Activated naive CD8-positive, alpha-beta T cell treated with anti-CD3 and anti-CD28 coated beads, Interleukin-2, amount 10 ng/mL, durations not matched to agents 7 days and 5 days (primary cell): ENCODE results near the gene ZDHHC11. TPM values are rescaled to one million over a fixed set of nuclear protein-coding genes. Genes with fewer than 3 reads are reported as not detected.
"Not testable (repeated sequence)": the region's sequence is repeated elsewhere in the genome, so short reads cannot be mapped to it uniquely, and the experiment has no call there.

Experiments
- ATAC-seq: fragments of 150-1000 bp; cut with Tn5 transposase; one replicate; pipeline ENCODE4 v1.10.0; 2021; ENCODE audit warnings: low read depth, moderate library complexity
- POLR2A ChIA-PET: fragments of 350-600 bp; sonication (Branson Sonifier 250); formaldehyde crosslinking; loops from one replicate; lab custom pipeline; 2021; ENCODE audit warnings: antibody characterized with exemption; lab: Charles Lee
- DNase-seq: peaks from one replicate; pipeline ENCODE4 v3.0.0; 2021
- H3K27ac Mint-ChIP-seq: one replicate; pipeline ENCODE4 v1.8.0; 2022; ENCODE audit warnings: mild to moderate bottlenecking, mixed read lengths
- H3K27me3 Mint-ChIP-seq: one replicate; pipeline ENCODE4 v1.8.0; 2022; ENCODE audit warnings: mild to moderate bottlenecking, moderate library complexity, mixed read lengths
- H3K36me3 Mint-ChIP-seq: one replicate; pipeline ENCODE4 v1.8.0; 2021; ENCODE audit warnings: mild to moderate bottlenecking, mixed read lengths
- H3K4me1 Mint-ChIP-seq: one replicate; pipeline ENCODE4 v1.8.0; 2021; ENCODE audit warnings: mixed read lengths
- H3K4me3 Mint-ChIP-seq: one replicate; pipeline ENCODE4 v1.8.0; 2022; ENCODE audit warnings: mild to moderate bottlenecking, moderate library complexity, mixed read lengths
- H3K9me3 Mint-ChIP-seq: one replicate; pipeline ENCODE4 v1.8.0; 2021; ENCODE audit warnings: mixed read lengths
- total RNA-seq, 2 experiments: library from RNA; stranded (reverse); gene quantifications; one replicate each; pipeline ENCODE4 v1.2.3, GENCODE V29; 2021

ZDHHC11 gene
- total RNA-seq, 2 experiments from 2014 or later, result 10.2 to 12.8 TPM

DNA sequence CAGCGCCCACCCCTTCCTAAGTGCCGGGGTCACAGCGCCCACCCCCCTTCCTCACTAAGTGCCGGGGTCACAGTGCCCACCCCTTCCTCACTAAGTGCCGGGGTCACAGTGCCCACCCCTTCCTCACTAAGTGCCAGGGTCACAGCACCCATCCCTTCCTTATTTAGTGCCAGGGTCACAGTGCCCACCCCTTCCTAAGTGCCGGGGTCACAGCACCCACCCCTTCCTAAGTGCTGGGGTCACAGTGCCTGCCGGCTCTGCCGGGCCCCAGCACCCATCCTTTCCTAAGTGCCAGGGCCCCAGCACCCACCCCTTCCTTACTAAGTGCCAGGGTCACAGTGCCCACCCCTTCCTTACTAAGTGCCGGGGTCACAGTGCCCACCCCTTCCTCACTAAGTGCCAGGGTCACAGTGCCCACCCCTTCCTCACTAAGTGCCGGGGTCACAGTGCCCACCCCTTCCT lies 9.8 kb downstream of the ZDHHC11 start:
- H3K4me3 Mint-ChIP-seq, H3K9me3 Mint-ChIP-seq, H3K27ac Mint-ChIP-seq, H3K27me3 Mint-ChIP-seq, H3K36me3 Mint-ChIP-seq, H3K4me1 Mint-ChIP-seq, DNase-seq, ATAC-seq, POLR2A ChIA-PET: not testable (repeated sequence)

DNA sequence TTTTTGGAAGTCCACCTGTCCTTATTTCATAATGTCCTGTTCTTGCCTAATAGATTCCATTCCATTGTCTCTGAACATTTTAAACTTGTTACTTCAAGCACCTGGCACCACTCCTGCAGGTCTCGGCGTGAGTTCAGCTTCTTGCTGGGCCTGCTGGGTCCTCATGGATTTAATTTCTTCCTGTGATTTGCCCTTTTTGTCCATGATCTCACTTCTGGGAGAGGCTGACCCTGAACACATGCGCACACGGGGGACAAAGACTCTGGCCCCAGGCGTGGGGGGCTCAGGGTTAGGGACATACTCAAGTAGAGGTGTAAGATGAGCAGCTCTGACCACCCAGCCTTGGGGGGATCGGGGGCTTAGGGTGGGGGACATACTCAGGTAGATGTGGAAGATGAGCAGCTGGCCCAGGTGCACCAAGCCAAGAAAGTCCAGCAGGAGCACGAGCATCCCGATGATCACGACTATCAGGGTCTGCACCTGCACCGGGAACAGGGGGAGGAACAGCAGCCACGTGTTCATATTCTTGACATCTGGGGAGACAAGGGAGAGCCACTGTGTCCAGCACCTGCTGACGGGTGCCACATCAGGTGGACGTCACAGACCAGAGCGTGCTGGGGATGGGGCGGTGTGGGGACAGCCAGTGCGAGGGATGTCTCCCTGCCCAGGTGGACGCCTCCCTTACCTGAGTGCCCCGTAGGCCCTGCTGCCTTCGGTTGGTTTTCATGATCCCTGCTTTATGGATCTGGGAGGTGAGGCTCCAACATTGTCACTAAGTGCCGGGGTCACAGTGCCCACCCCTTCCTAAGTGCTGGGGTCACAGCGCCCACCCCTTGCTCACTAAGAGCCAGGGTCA lies 10.4 kb downstream of the ZDHHC11 start:
- H3K4me3 Mint-ChIP-seq, H3K4me1 Mint-ChIP-seq, DNase-seq, H3K27me3 Mint-ChIP-seq, H3K27ac Mint-ChIP-seq, H3K36me3 Mint-ChIP-seq, ATAC-seq, H3K9me3 Mint-ChIP-seq, POLR2A ChIA-PET: not testable (repeated sequence)

DNA sequence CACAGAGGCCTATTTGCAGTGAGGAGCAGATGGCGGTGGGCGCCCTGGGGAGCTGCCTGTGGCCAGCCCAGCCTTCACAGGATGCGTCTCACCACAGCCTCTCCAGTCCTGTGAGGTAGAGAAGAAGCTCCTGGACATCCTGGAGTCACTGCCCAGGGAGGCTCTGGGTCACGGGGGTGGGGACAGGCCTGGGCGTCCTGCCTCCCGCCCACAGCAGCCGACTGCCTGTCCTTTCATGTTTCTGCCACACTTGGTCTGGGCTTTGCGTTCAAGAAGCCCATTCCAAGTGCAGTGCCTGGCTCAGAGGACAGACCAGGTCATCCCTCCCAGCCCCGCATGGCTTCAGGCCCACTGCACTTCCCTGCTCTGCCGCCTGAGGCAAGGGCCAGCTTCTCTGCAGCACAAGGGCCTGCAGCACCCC lies 12.3 kb downstream of the ZDHHC11 start:
- DNase-seq, ATAC-seq, H3K27ac Mint-ChIP-seq, H3K36me3 Mint-ChIP-seq, H3K4me3 Mint-ChIP-seq, POLR2A ChIA-PET, H3K9me3 Mint-ChIP-seq, H3K27me3 Mint-ChIP-seq, H3K4me1 Mint-ChIP-seq: not testable (repeated sequence)

DNA sequence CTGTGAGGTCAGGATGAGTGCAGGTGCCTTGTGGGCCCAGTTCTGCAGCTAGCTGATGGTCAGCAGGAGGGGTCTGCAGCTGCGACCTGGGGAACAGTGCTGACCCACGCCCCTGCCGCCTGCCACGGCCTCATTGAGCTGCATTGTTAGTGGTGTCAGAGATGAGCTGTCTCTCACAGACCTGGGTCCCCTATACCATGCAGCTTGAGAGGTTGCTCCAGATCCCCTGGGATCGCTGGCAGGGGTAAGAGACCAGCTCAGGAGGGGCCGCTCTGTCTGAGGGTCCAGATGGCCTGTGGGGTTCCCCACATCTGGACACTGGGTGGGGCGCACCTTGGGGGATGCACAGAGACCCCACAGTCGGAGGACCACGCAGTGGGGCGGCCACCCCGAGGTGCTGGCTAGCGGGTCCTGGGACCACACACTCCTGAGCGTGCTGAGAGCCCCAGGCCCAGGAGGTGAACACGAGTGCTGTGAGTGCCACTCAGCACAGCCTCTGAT lies 13.1 kb downstream of the ZDHHC11 start:
- H3K4me1 Mint-ChIP-seq, H3K27me3 Mint-ChIP-seq, POLR2A ChIA-PET, ATAC-seq, H3K27ac Mint-ChIP-seq, DNase-seq, H3K9me3 Mint-ChIP-seq, H3K36me3 Mint-ChIP-seq, H3K4me3 Mint-ChIP-seq: not testable (repeated sequence)

DNA sequence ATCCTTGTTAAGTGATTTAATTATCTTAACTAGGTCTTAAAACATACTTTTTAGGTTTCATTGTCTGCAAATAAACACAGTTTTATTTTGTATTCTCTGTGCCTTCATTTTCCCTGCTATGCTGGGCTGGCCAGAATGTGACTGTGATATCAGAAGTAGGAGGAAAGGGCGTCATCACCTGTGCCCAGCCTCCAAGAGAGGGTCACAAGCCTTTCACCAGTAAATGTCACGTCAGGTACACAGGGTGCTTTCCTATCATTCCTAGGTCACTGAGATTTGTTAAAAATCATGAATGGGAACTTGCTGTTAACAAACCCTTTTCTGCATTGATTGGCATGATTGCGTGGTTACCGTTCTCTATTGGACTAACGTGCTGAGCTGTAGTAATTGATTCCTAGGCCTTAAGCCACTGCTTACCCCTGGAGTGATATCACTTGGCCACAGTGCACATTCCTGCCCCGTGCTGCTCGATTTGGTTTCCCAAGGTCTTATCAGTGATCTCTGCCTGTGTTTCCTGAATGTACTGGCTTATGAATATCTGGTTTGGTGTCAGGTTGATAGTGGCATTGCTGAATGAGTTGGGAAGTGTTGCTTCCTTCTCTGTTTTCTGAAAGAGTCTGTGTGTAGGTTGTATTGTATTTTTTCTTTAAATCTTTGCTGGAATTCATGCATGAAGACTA lies 14.7 kb downstream of the ZDHHC11 start:
- ATAC-seq, POLR2A ChIA-PET: not testable (repeated sequence)

DNA sequence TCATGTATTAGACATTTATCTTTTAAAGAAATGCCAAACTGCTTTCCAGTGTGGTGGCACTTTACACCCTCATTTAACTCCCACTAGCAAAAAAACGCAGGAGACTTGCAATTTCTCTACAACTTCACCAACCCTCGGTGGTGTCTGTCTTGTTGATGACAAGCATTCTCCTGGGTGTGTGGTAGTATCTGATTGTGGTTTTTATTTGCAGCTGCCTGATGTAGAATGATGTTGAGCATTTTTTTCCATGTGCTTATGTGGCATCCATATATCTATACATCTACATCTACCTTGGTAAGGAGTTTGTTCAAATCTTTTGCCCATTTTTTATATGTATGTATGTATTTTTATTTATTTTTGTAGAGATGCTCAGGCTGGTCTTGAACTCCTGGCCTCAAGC lies 16.8 kb downstream of the ZDHHC11 start:
- H3K27me3 Mint-ChIP-seq, H3K36me3 Mint-ChIP-seq, ATAC-seq, POLR2A ChIA-PET, H3K27ac Mint-ChIP-seq, H3K4me3 Mint-ChIP-seq, DNase-seq, H3K4me1 Mint-ChIP-seq, H3K9me3 Mint-ChIP-seq: not testable (repeated sequence)

More for the DNA sequence above, 14.7 kb downstream of the ZDHHC11 start:
- DNase-seq, H3K27ac Mint-ChIP-seq, H3K4me1 Mint-ChIP-seq, H3K36me3 Mint-ChIP-seq, H3K4me3 Mint-ChIP-seq, H3K27me3 Mint-ChIP-seq, H3K9me3 Mint-ChIP-seq: not testable (repeated sequence)

DNA sequence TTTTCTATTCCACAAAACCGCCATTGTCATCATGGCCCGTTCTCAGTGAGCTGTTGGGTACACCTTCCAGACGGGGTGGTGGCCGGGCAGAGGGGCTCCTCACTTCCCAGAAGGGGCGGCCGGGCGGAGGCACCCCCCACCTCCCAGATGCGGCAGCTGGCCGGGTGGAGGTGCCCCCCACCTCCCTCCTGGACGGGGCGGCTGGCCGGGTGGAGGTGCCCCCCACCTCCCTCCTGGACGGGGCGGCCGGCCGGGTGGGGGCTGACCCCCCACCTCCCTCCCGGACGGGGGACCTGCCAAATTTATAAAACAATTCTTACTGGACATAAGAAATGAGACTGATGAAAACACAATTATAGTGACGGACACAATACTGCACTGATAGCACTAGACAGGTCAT lies 22.6 kb downstream of the ZDHHC11 start:
- POLR2A ChIA-PET, H3K27me3 Mint-ChIP-seq, H3K27ac Mint-ChIP-seq, H3K4me3 Mint-ChIP-seq, DNase-seq, H3K9me3 Mint-ChIP-seq, H3K36me3 Mint-ChIP-seq, H3K4me1 Mint-ChIP-seq, ATAC-seq: not testable (repeated sequence)

DNA sequence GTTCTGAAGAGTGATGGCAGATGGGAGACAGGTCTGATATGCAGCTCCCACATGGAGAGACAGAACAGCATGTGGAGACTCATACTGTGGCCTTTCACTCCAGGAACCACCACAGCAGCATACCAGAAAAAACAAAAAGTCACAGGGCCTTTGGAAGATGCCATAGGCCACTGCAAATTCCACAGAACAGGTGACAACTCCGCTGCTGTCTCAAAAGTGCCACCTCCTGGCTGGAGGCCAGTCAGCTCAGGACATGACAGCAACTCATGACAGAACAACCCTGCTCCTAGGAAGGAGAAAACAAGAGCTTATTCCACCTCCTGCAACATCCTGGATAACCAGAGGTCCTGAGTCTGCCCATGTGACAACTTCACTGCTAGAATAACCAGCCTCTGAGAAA lies 25.2 kb downstream of the ZDHHC11 start:
- H3K27me3 Mint-ChIP-seq, H3K4me3 Mint-ChIP-seq, H3K4me1 Mint-ChIP-seq, H3K27ac Mint-ChIP-seq, ATAC-seq, DNase-seq, H3K9me3 Mint-ChIP-seq, POLR2A ChIA-PET: not testable (repeated sequence)
- peaks cover 11% of the 10 kb centered on the region for H3K36me3 Mint-ChIP-seq

DNA sequence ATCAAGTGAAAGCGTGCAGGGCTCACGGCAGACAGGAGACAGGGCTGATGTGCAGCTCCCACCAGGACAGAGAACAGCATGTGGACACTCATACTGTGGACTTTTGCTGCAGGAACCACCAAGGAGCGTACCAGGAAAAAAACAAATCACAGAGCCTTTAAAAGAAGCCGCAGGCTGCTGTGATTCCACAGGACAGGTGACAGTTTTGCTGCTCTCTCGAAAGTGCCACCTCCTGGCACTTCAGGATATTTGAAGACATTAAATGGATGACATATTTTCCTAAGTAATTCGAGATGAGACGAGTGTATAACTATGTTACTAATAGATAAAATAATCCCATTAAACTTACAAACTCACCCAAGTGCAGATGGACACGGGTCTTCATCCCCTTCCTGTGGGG lies 29.3 kb downstream of the ZDHHC11 start:
- Mint-ChIP-seq H3K36me3 (peaks cover 13% of the 10 kb centered on the region), H3K9me3 (no peaks in the 10 kb centered on the region), H3K27me3 (no peaks in the 10 kb centered on the region), H3K27ac (no peak overlapping the region), H3K4me1 (no peaks in the 10 kb centered on the region), H3K4me3 (no peak overlapping the region)
- POLR2A ChIA-PET, result no interaction called here
- no peak for ATAC-seq
- DNase-seq, result no peak

DNA sequence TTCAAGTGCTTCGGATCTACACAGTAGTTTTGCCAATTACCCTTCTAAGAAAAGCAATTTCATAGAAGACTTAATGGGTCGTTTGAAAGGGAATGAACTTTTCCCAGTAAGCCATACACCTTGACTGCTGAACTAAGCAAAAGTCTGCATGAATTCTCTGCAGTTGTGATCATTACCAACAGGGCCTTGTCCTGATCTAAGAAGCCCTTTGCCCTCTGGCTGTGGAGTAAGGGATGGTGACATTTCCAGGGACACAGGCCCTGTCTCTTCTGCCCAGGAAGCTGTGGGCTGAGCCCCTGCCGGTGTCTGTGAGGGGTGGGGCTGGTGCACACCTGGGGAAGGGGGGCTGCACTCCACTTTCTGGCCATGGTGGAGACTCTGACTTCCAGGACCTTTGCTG lies 30.5 kb downstream of the ZDHHC11 start:
- Mint-ChIP-seq H3K4me3 (no peak overlapping the region), H3K36me3 (peaks cover 15% of the 10 kb centered on the region), H3K9me3 (no peaks in the 10 kb centered on the region), H3K27ac (no peak overlapping the region), H3K4me1 (no peaks in the 10 kb centered on the region), H3K27me3 (peaks cover 2% of the 10 kb centered on the region)
- DNase-seq (no peak), ATAC-seq (no peak)
- POLR2A ChIA-PET, result no interaction called here

DNA sequence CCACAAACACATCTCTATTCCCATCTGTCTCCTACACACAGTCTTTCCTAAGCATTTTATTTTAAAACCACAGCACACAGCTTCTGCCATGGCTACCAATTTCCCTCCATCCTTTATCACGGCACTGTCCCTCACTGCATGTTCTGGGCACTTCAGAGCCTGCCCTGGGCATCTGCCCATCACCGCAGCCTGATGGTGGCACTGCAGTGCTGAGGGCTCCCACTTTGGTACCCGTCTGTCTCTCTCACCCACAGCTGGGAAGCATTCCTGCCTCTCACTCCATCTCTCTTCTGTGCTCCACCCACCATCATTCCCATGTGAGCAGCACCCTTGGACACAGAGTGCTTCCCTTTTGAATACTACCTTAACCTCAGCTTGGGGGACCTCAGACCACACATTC lies 31.7 kb downstream of the ZDHHC11 start:
- Mint-ChIP-seq H3K9me3 (no peaks in the 10 kb centered on the region), H3K27ac (no peak overlapping the region), H3K4me1 (no peaks in the 10 kb centered on the region), H3K36me3 (peaks cover 13% of the 10 kb centered on the region), H3K4me3 (no peak overlapping the region), H3K27me3 (peaks cover 2% of the 10 kb centered on the region)
- DNase-seq (no peak), ATAC-seq (no peak)
- POLR2A ChIA-PET, result no interaction called here

DNA sequence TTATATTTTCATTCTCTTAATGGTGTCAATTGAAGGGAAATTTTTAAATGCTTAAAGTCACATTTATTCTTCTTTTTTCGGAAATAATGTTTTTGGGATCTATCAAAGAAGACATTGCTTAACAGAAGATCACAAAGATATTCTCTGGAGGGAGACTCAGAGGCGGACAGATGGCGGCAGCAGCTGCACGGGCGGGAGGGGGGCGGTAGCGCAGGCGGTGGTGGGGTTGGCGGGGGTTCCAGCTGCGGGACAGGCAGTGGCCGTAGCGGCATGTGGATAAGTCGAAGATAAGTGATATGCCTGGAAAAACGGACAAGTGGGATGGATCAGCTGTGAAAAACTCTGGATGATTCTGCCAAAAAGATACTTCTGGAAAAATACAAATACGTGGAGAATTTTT lies 34.6 kb downstream of the ZDHHC11 start:
- Mint-ChIP-seq H3K27ac (no peak overlapping the region), H3K4me3 (no peak overlapping the region), H3K4me1 (no peaks in the 10 kb centered on the region), H3K9me3 (no peaks in the 10 kb centered on the region), H3K27me3 (peaks cover 2% of the 10 kb centered on the region), H3K36me3 (peaks cover 10% of the 10 kb centered on the region)
- POLR2A ChIA-PET, result no interaction called here
- ATAC-seq, result no peak
- no peak for DNase-seq

DNA sequence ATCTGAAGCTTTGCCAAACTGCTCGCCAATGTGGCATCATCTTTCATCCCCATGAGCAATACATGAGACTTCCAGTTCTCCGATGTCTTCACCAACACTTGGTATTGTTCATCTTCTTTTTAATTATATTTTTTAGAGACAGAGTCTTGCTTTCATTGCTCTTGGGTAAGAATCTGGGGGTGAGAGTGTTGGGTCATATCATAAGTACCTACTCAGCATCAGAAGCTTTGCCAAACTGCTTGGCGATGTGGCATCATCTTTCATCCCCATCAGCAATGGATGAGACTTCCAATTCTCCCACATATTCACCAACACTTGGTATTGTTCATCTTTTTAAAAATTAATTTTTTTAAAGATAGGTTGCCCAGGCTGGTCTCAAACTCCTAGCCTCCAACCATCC lies 35.3 kb downstream of the ZDHHC11 start:
- H3K4me3 Mint-ChIP-seq, result no peak overlapping the region
- H3K9me3 Mint-ChIP-seq, result no peaks in the 10 kb centered on the region
- ATAC-seq (no peak), DNase-seq (no peak)
- H3K27ac Mint-ChIP-seq, result no peak overlapping the region
- peaks cover 10% of the 10 kb centered on the region for H3K36me3 Mint-ChIP-seq
- H3K27me3 Mint-ChIP-seq, result peaks cover 2% of the 10 kb centered on the region
- POLR2A ChIA-PET, result no interaction called here
- no peaks in the 10 kb centered on the region for H3K4me1 Mint-ChIP-seq

DNA sequence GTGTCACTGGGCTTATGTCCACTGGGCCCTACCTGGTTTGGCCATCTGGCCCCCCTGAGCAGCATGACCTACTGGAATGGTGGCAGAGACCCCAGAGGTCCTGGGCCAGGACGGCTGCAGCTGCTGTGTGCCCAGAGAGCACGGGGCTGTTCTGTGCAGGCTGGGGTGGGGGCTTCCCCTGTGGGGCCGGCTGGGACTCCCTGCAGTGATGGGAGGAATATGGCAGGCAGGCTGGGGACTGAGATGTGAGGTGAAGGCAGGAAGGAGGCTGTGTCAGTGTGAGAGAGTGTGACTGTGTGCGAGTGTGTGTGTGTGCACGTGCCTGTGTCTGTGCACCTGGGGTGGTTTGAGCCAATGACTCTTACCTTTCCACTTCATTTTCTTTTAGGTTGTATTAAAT lies 37.2 kb downstream of the ZDHHC11 start:
- H3K4me1 Mint-ChIP-seq, H3K36me3 Mint-ChIP-seq, H3K4me3 Mint-ChIP-seq, POLR2A ChIA-PET, H3K27me3 Mint-ChIP-seq, DNase-seq, H3K27ac Mint-ChIP-seq, ATAC-seq, H3K9me3 Mint-ChIP-seq: not testable (repeated sequence)
